Dedifferentiated amniotic fluid mesenchymal stem cell (primary cell): Measurements from ENCODE around the gene KRTAP10-7.
"Not testable (repeated sequence)": the region's sequence is repeated elsewhere in the genome, so short reads cannot be mapped to it uniquely, and the experiment has no call there.

Experiments used
- DNase-seq: peaks from one replicate; pipeline ENCODE4 v3.0.0-alpha.2; 2016; ENCODE audit errors: extremely low spot score

The KRTAP10-7 gene

GRCh38 chr21:44571844-44572782 is 28.3 kb upstream of the KRTAP10-7 start:
- no peak for DNase-seq

- no peak for DNase-seq
Observed at GRCh38 chr21:44572959-44573583, 27.3 kb upstream of the KRTAP10-7 start.

- not testable (repeated sequence) for DNase-seq
Observed at GRCh38 chr21:44573630-44574456, 26.6 kb upstream of the KRTAP10-7 start, which contains the start of gene KRTAP10-4. Gene KRTAP10-4, plus strand, starts transcription at chr21:44573729. Its CDS starts 30 bp downstream, at chr21:44573759.

- no peak for DNase-seq
Observed at GRCh38 chr21:44574457-44575306, 25.7 kb upstream of the KRTAP10-7 start.

GRCh38 chr21:44575307-44576024 is 24.9 kb upstream of the KRTAP10-7 start:
- no peak for DNase-seq

GRCh38 chr21:44576025-44576420 is 24.4 kb upstream of the KRTAP10-7 start:
- no peak for DNase-seq

- DNase-seq = no peak
Observed at GRCh38 chr21:44578371-44579055, 21.9 kb upstream of the KRTAP10-7 start.

- DNase-seq = no peak
Observed at GRCh38 chr21:44579056-44579832, 21.2 kb upstream of the KRTAP10-7 start.

GRCh38 chr21:44579833-44580144 is 20.6 kb upstream of the KRTAP10-7 start:
- no peak for DNase-seq

- DNase-seq = not testable (repeated sequence)
Observed at GRCh38 chr21:44580231-44580821, 20.1 kb upstream of the KRTAP10-7 start, which contains the start of gene KRTAP10-5. Gene KRTAP10-5, minus strand, starts transcription at chr21:44580604. Its CDS starts 26 bp downstream, at chr21:44580578.

- DNase-seq = no peak
Observed at GRCh38 chr21:44581158-44581557, 19.2 kb upstream of the KRTAP10-7 start.

GRCh38 chr21:44582055-44582454 is 18.3 kb upstream of the KRTAP10-7 start:
- no peak for DNase-seq

GRCh38 chr21:44583089-44583799 is 17.2 kb upstream of the KRTAP10-7 start:
- DNase-seq = no peak

- no peak for DNase-seq
Observed at GRCh38 chr21:44583800-44584147, 16.6 kb upstream of the KRTAP10-7 start.

GRCh38 chr21:44585892-44586291 is 14.5 kb upstream of the KRTAP10-7 start:
- DNase-seq = no peak

GRCh38 chr21:44589094-44589493 is 11.3 kb upstream of the KRTAP10-7 start:
- DNase-seq = no peak

GRCh38 chr21:44589586-44590305 is 10.7 kb upstream of the KRTAP10-7 start:
- no peak for DNase-seq
